Parathyroid adenoma (tissue), 2 donors: ENCODE results near the gene RNF32.
"Not testable (repeated sequence)": the region's sequence is repeated elsewhere in the genome, so short reads cannot be mapped to it uniquely, and the experiment has no call there.

Experiments
- H2AFZ ChIP-seq: fragments of 300-600 bp; sonication (generic); one replicate; pipeline ENCODE4 v1.7.0; 2017; ENCODE audit warnings: antibody characterized with exemption, mild to moderate bottlenecking
- H3K27ac ChIP-seq: fragments of 300-600 bp; sonication (generic); one replicate; pipeline ENCODE4 v1.7.0; 2017
- H3K27me3 ChIP-seq: fragments of 300-600 bp; sonication (generic); one replicate; pipeline ENCODE4 v1.7.0; 2017; ENCODE audit warnings: low read length; ENCODE audit not compliant: control insufficient read depth, insufficient read depth
- H3K36me3 ChIP-seq: fragments of 300-600 bp; sonication (generic); one replicate; pipeline ENCODE4 v1.7.0; 2017; ENCODE audit warnings: low read length; ENCODE audit not compliant: control insufficient read depth, insufficient read depth
- H3K4me1 ChIP-seq: fragments of 300-600 bp; sonication (generic); one replicate; pipeline ENCODE4 v1.7.0; 2017; ENCODE audit warnings: control low read depth
- H3K4me2 ChIP-seq: fragments of 300-600 bp; sonication (generic); one replicate; pipeline ENCODE4 v1.7.0; 2017; ENCODE audit warnings: low read length
- H3K4me3 ChIP-seq: fragments of 300-600 bp; sonication (generic); one replicate; pipeline ENCODE4 v1.7.0; 2017; ENCODE audit warnings: low read depth, low read length
- H3K79me2 ChIP-seq: fragments of 300-600 bp; sonication (generic); one replicate; pipeline ENCODE4 v1.7.0; 2017; ENCODE audit warnings: control low read depth
- H3K9ac ChIP-seq: fragments of 300-600 bp; sonication (generic); one replicate; pipeline ENCODE4 v1.7.0; 2017; ENCODE audit warnings: mild to moderate bottlenecking
- H3K9me3 ChIP-seq: fragments of 300-600 bp; sonication (generic); one replicate; pipeline ENCODE4 v1.7.0; 2017; ENCODE audit warnings: low read length; ENCODE audit not compliant: control insufficient read depth
- TF ChIP-seq, protein P1 (sequence below): fragments of 300-600 bp; sonication (generic); IDR thresholded peaks from one replicate; pipeline ENCODE4 v1.7.0; 2017; ENCODE audit warnings: antibody characterized with exemption, mild to moderate bottlenecking
- donor health status: primary hyperparathyroidism.

Gene RNF32

GRCh38 chr7:156692849-156693248, 52.3 kb downstream of the RNF32 start:
- TF ChIP-seq, protein P1, sequence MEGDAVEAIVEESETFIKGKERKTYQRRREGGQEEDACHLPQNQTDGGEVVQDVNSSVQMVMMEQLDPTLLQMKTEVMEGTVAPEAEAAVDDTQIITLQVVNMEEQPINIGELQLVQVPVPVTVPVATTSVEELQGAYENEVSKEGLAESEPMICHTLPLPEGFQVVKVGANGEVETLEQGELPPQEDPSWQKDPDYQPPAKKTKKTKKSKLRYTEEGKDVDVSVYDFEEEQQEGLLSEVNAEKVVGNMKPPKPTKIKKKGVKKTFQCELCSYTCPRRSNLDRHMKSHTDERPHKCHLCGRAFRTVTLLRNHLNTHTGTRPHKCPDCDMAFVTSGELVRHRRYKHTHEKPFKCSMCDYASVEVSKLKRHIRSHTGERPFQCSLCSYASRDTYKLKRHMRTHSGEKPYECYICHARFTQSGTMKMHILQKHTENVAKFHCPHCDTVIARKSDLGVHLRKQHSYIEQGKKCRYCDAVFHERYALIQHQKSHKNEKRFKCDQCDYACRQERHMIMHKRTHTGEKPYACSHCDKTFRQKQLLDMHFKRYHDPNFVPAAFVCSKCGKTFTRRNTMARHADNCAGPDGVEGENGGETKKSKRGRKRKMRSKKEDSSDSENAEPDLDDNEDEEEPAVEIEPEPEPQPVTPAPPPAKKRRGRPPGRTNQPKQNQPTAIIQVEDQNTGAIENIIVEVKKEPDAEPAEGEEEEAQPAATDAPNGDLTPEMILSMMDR = no peak
- Histone ChIP-seq H2AFZ (no peak overlapping the region), H3K9ac (no peak overlapping the region), H3K27ac (no peak overlapping the region), H3K4me1 (peaks cover 2% of the 10 kb centered on the region), H3K36me3 (no peaks in the 10 kb centered on the region), H3K79me2 (peaks cover 7% of the 10 kb centered on the region), H3K4me3 (no peak overlapping the region), H3K4me2 (no peak overlapping the region), H3K9me3 (no peaks in the 10 kb centered on the region), H3K27me3 (no peaks in the 10 kb centered on the region)

- peaks cover 12% of the 10 kb centered on the region for H3K79me2 ChIP-seq
- H3K9me3 ChIP-seq = no peaks in the 10 kb centered on the region
- peaks cover 2% of the 10 kb centered on the region for H3K4me1 ChIP-seq
- TF ChIP-seq, protein P1 = no peak
- no peak overlapping the region for H3K9ac ChIP-seq
- H2AFZ ChIP-seq = no peak overlapping the region
- H3K27me3 ChIP-seq = no peaks in the 10 kb centered on the region
- no peaks in the 10 kb centered on the region for H3K36me3 ChIP-seq
- no peak overlapping the region for H3K4me2 ChIP-seq
- H3K4me3 ChIP-seq = no peak overlapping the region
- no peak overlapping the region for H3K27ac ChIP-seq
These were observed 53.1 kb downstream of the RNF32 start for GRCh38 chr7:156693627-156694026.

DNA sequence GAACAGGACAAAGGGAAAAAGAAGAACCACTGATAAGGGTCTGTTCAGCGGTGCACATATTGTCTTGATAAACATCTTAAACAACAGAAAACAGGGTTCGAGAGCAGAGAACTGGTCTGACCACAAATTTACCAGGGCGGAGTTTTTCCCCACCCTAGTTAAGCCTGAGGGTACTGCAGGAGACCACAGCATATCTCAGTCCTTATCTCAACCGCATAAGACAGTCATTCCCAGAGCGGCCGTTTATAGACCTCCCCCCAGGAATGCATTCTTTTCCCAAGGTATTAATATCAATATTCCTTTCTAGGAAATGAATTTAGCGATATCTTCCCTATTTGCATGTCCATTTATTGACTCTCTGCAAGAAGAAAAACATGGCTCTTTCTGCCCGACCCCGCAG, 56.7 kb downstream of the RNF32 start:
- not testable (repeated sequence) for H3K4me1 ChIP-seq, H3K27ac ChIP-seq, H3K4me2 ChIP-seq, H2AFZ ChIP-seq, H3K4me3 ChIP-seq, H3K9ac ChIP-seq, H3K27me3 ChIP-seq, H3K36me3 ChIP-seq, H3K9me3 ChIP-seq
- H3K79me2 ChIP-seq = peaks cover 15% of the 10 kb centered on the region

- not testable (repeated sequence) for H2AFZ ChIP-seq, H3K27ac ChIP-seq
These were observed 57.9 kb downstream of the RNF32 start for GRCh38 chr7:156698512-156698911.

DNA sequence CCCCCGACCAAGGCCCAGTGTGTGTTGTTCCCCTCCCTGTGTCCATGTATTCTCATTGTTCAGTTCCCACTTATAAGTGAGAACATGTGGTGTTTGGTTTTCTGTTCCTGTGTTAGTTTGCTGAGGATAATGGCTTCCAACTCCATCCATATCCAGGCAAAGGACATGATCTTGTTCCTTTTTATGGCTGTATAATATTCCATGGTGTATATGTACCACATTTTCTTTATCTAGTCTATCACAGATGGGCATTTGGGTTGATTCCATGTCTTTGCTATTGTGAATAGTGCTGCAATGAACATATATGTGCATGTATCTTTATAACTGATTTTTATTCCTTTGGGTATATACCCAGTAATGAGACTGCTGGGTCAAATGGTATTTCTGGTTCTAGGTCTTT, 61.2 kb downstream of the RNF32 start:
- H3K27ac ChIP-seq, H2AFZ ChIP-seq, H3K9ac ChIP-seq, H3K9me3 ChIP-seq, H3K4me2 ChIP-seq, H3K4me1 ChIP-seq, H3K27me3 ChIP-seq, H3K4me3 ChIP-seq, H3K36me3 ChIP-seq: not testable (repeated sequence)
- peaks cover 11% of the 10 kb centered on the region for H3K79me2 ChIP-seq

More at GRCh38 chr7:156698512-156698911, 57.9 kb downstream of the RNF32 start:
- H3K4me3 ChIP-seq, H3K27me3 ChIP-seq, H3K36me3 ChIP-seq, H3K9me3 ChIP-seq, H3K4me1 ChIP-seq, H3K9ac ChIP-seq, H3K4me2 ChIP-seq: not testable (repeated sequence)
- peaks cover 15% of the 10 kb centered on the region for H3K79me2 ChIP-seq

DNA sequence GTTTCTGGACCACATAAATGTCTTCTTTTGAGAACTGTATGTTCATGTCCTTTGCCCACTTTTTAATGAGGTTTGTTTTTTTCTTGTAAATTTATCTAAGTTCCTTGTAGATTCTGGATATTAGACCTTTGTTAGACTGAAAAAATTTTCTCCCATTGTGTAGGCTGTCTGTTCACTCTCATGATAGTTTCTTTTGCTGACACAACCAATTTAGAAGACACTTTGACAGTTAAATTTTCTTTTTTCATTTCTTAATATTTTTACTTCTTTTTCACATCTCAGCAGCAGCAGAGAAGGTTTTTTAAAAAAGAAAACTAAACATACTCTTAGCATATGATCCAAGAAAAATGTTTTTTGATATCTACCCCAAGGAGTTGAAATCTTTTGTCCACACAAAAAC, 61.8 kb downstream of the RNF32 start:
- Histone ChIP-seq H3K27ac (no peak overlapping the region), H3K36me3 (no peaks in the 10 kb centered on the region), H3K4me1 (peaks cover 8% of the 10 kb centered on the region), H2AFZ (no peak overlapping the region), H3K4me2 (no peak overlapping the region), H3K9me3 (no peaks in the 10 kb centered on the region), H3K4me3 (no peak overlapping the region), H3K79me2 (peaks cover 11% of the 10 kb centered on the region), H3K9ac (no peak overlapping the region), H3K27me3 (no peaks in the 10 kb centered on the region)
- TF ChIP-seq, protein P1 = no peak
